OCI-LY7 (cell line): Measurements from ENCODE around the gene ZNF547. TPM values are rescaled to one million over a fixed set of nuclear protein-coding genes. Genes with fewer than 3 reads are reported as not detected.

Experiments
- BruUV-seq: library from RNA; stranded (reverse); fragments of 400-500 nt; replicated peaks from 2 replicates; lab custom pipeline; 2021; lab: Mats Ljungman, UMichigan
- CTCF ChIA-PET: fragments of 300-600 bp; sonication (Branson Sonifier 250); formaldehyde crosslinking; loops from one replicate; lab custom pipeline; 2022; ENCODE audit warnings: antibody characterized with exemption; ENCODE audit not compliant: unreplicated experiment; lab: Charles Lee
- POLR2A ChIA-PET: fragments of 300-600 bp; sonication (Branson Sonifier 250); formaldehyde crosslinking; loops from one replicate; lab custom pipeline; 2022; ENCODE audit warnings: antibody characterized with exemption; lab: Charles Lee
- DNase-seq: peaks from one replicate; pipeline ENCODE4 v3.0.0-alpha.2; 2015; ENCODE audit warnings: low spot score
- H2AFZ ChIP-seq: fragments of 200-600 bp; sonication (generic), shearing (Covaris generic); 2 replicates; pipeline ENCODE4 v1.6.1; 2014; ENCODE audit warnings: mild to moderate bottlenecking, antibody characterized with exemption, low read length, moderate library complexity
- H3K27ac ChIP-seq: fragments of 200-600 bp; sonication (generic); 2 replicates; pipeline ENCODE4 v1.5.1; 2014; ENCODE audit warnings: mixed run types, low read depth, mild to moderate bottlenecking, moderate library complexity, low read length, inconsistent platforms; ENCODE audit not compliant: poor library complexity, severe bottlenecking
- H3K36me3 ChIP-seq: fragments of 200-600 bp; sonication (generic); 2 replicates; pipeline ENCODE4 v1.6.1; 2014; ENCODE audit warnings: mild to moderate bottlenecking, antibody characterized with exemption, low read length, moderate library complexity, mixed read lengths; ENCODE audit not compliant: insufficient read depth
- H3K4me1 ChIP-seq: fragments of 200-600 bp; sonication (generic); 2 replicates; pipeline ENCODE4 v1.5.1; 2014; ENCODE audit warnings: mild to moderate bottlenecking, low read length; ENCODE audit not compliant: insufficient read depth, poor library complexity, severe bottlenecking
- H3K4me2 ChIP-seq: fragments of 200-600 bp; sonication (generic); 2 replicates; pipeline ENCODE4 v1.6.1; 2014; ENCODE audit warnings: mild to moderate bottlenecking, low read length
- H3K4me3 ChIP-seq: fragments of 200-600 bp; sonication (generic); 2 replicates; pipeline ENCODE4 v1.5.1; 2014; ENCODE audit warnings: mild to moderate bottlenecking, low read depth, low read length; ENCODE audit not compliant: poor library complexity, severe bottlenecking
- H3K79me2 ChIP-seq: fragments of 200-600 bp; sonication (generic); 2 replicates; pipeline ENCODE4 v1.6.1; 2016; ENCODE audit warnings: low read depth, mild to moderate bottlenecking, low read length, moderate library complexity, mixed read lengths; ENCODE audit not compliant: insufficient read depth
- H3K9me2 ChIP-seq: fragments of 200-600 bp; sonication (generic); 2 replicates; pipeline ENCODE4 v1.6.1; 2016; ENCODE audit warnings: mild to moderate bottlenecking, low read length, mixed read lengths; ENCODE audit not compliant: insufficient read depth
- H3K9me3 ChIP-seq: fragments of 200-600 bp; sonication (generic); 2 replicates; pipeline ENCODE4 v1.6.1; 2014; ENCODE audit warnings: mild to moderate bottlenecking, mixed run types, low read length, mixed read lengths
- H4K20me1 ChIP-seq: fragments of 200-600 bp; sonication (generic); 2 replicates; pipeline ENCODE4 v1.6.1; 2014; ENCODE audit warnings: mild to moderate bottlenecking, antibody characterized with exemption, low read length, moderate library complexity, mixed read lengths; ENCODE audit not compliant: insufficient read depth
- EZH2phosphoT487 ChIP-seq: fragments of 200-600 bp; sonication (generic); IDR thresholded peaks from 2 replicates; pipeline ENCODE4 v1.6.1; 2018; ENCODE audit warnings: low read depth, borderline replicate concordance, mild to moderate bottlenecking, mixed run types, antibody characterized with exemption, low read length, moderate library complexity, mixed read lengths
- intact Hi-C: fragments of 100-400 bp; cut with micrococcal nuclease; formaldehyde crosslinking; loops from one replicate; pipeline ENCODE4 v1.10.0; 2022; ENCODE audit not compliant: unreplicated experiment
- total RNA-seq, 2 experiments: library from RNA; depleted of rRNA in 1 of 2; stranded (reverse); fragments of >200 nt in 1 of 2; shearing (Covaris generic) in 1 of 2; gene quantifications; 2 replicates each; pipeline ENCODE4 v1.2.3, GENCODE V29; 2014 to 2022
- TF ChIP-seq, protein P1 (sequence below): fragments of 200-600 bp; sonication (generic); conservative IDR thresholded peaks from 2 replicates; pipeline ENCODE4 v1.5.1; 2014; ENCODE audit warnings: mild to moderate bottlenecking, antibody characterized with exemption, low read length, moderate library complexity, mixed read lengths

ZNF547 gene
- total RNA-seq, 2 experiments from 2014 or later = 3.9 to 4.5 TPM

DNA sequence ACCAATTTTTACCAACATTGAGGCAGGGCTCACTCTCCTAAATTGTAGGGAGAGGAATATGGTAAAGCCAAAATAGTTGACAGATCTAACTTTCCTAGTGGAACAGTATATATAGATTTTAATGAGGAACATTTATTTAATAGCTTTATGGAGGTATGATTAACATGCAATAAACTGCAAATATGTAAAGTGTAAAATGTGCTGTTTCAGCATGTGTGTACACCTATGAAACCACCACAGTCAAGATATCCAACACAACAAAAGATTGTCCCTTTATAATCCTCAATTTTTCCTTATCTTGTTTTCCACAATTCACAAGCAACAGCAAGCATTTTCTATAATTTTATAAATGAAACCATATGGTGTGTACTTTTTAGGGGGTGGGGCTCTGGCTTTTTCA is 4.1 kb upstream of the ZNF547 start:
- no peak overlapping the region for H3K4me2 ChIP-seq
- POLR2A ChIA-PET = interaction anchor here (0.5 kb wide), 1 partner anchor 39 kb away, joined by 4 read pairs; the partner anchor contains the start of gene ZNF543
- H3K4me3 ChIP-seq = no peak overlapping the region
- intact Hi-C loops = no loop called here
- TF ChIP-seq, protein P1, sequence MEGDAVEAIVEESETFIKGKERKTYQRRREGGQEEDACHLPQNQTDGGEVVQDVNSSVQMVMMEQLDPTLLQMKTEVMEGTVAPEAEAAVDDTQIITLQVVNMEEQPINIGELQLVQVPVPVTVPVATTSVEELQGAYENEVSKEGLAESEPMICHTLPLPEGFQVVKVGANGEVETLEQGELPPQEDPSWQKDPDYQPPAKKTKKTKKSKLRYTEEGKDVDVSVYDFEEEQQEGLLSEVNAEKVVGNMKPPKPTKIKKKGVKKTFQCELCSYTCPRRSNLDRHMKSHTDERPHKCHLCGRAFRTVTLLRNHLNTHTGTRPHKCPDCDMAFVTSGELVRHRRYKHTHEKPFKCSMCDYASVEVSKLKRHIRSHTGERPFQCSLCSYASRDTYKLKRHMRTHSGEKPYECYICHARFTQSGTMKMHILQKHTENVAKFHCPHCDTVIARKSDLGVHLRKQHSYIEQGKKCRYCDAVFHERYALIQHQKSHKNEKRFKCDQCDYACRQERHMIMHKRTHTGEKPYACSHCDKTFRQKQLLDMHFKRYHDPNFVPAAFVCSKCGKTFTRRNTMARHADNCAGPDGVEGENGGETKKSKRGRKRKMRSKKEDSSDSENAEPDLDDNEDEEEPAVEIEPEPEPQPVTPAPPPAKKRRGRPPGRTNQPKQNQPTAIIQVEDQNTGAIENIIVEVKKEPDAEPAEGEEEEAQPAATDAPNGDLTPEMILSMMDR = no peak
- TF ChIP-seq EZH2phosphoT487 = no peak
- H3K36me3 ChIP-seq = peaks cover 46% of the 10 kb centered on the region
- peaks cover 6% of the 10 kb centered on the region; the same call in 1 of the 2 replicates for H3K79me2 ChIP-seq
- peaks cover 8% of the 10 kb centered on the region for H3K4me1 ChIP-seq
- CTCF ChIA-PET = no interaction called here
- no peaks in the 10 kb centered on the region for H4K20me1 ChIP-seq
- no peaks in the 10 kb centered on the region for H3K9me2 ChIP-seq
- H2AFZ ChIP-seq = no peak overlapping the region
- no peak overlapping the region for H3K27ac ChIP-seq
- no peak for DNase-seq
- no peaks in the 10 kb centered on the region for H3K9me3 ChIP-seq
- BruUV-seq = no TSS peak

DNA sequence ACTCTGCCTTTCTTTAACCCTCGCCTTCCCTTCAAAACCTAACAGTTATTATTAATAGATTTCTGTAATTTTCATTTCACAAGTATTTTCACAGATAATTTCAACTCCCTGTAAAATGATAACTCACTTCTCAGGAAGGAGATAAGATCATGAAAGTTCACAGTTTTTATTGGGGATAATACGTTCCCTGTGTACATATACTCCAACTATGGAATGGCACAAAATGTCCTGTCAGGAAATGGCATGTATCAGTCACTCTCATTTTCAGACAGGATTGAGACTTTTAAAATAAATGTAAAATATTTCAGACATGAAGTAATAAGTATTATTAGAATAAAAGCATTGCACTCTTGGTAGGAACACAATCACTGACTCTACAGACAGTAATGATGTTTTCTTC is 932 bp upstream of the ZNF547 start:
- no TSS peak for BruUV-seq
- Histone ChIP-seq H3K4me2 (peak overlapping the region; percentile 61), H3K4me1 (peaks cover 12% of the 10 kb centered on the region), H3K36me3 (peaks cover 22% of the 10 kb centered on the region), H3K9me2 (no peaks in the 10 kb centered on the region), H3K9me3 (no peaks in the 10 kb centered on the region), H3K79me2 (peaks cover 6% of the 10 kb centered on the region; the same call in 1 of the 2 replicates), H3K27ac (no peak overlapping the region), H4K20me1 (no peaks in the 10 kb centered on the region), H3K4me3 (peak overlapping the region; percentile 83), H2AFZ (peak overlapping the region; percentile 88)
- no peak for TF ChIP-seq EZH2phosphoT487
- ChIA-PET POLR2A (interaction anchor here (0.8 kb wide), 1 partner anchor 12 kb away, joined by 3 read pairs; no protein-coding TSS in a partner anchor), CTCF (no interaction called here)
- intact Hi-C loops = no loop called here
- no peak for DNase-seq

DNA sequence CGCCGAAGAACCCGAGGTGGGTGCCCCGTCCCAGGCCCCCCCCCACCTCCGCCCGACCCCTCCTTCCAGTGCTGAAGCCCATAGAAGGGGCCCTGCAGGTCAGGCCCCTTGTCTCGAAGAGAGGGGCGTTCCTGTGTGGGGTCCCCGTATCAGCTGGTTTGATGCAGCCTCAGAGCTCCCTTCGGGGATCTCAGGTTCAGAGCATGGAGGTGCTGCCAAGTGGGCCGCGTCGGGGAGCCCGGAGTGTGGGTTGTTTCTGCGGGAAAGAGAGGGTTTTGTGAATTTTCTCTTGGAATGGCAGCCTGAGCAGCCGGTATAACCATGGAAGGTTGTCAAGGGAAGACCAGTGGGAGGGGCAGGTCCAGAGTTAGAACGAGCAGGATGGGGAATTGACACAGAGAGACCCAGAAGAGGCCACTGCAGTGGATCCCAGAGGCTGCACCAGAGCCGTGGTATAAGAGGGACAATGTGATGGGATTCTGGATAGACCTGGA is 384 bp downstream of the ZNF547 start:
- Histone ChIP-seq H4K20me1 (no peaks in the 10 kb centered on the region), H3K4me3 (peak overlapping the region; percentile 83), H3K9me2 (no peaks in the 10 kb centered on the region), H2AFZ (peak overlapping the region; percentile 32; the same call in 1 of the 2 replicates), H3K36me3 (peaks cover 9% of the 10 kb centered on the region; the same call in 1 of the 2 replicates), H3K4me2 (peak overlapping the region; percentile 92), H3K27ac (no peak overlapping the region), H3K79me2 (peaks cover 6% of the 10 kb centered on the region; the same call in 1 of the 2 replicates), H3K4me1 (peaks cover 12% of the 10 kb centered on the region), H3K9me3 (no peaks in the 10 kb centered on the region)
- intact Hi-C loops = loop anchor here (1.0 kb wide), 1 partner anchor 26 kb away; the partner anchor contains the start of gene ZNF548
- POLR2A ChIA-PET = interaction anchor here (0.5 to 1.2 kb wide), 2 partner anchors 26 to 1095 kb away, joined by 3 read pairs; partner anchors contain the start of gene ZNF548
- DNase-seq = peak; percentile 17
- TF ChIP-seq, protein P1 = no peak
- no peak for TF ChIP-seq EZH2phosphoT487
- BruUV-seq = no TSS peak
- CTCF ChIA-PET = interaction anchor here (0.6 kb wide), 1 partner anchor 124 kb away, joined by 4 read pairs; the partner anchor contains the start of gene ZNF419
